AG04449 (cell line): ENCODE data around the gene CFAP61.

Source experiments
- CTCF ChIA-PET: fragments of 350-600 bp; formaldehyde crosslinking; extraction: SDS; loops from one replicate; lab custom pipeline; 2021; ENCODE audit warnings: antibody characterized with exemption; lab: Yijun Ruan, JAX
- POLR2A ChIA-PET: fragments of 400-600, 350-600 bp; formaldehyde crosslinking; extraction: SDS; loops from one replicate; lab custom pipeline; 2020; ENCODE audit warnings: antibody characterized with exemption, inconsistent platforms; lab: Yijun Ruan, JAX
- DNase-seq: peaks from one replicate; pipeline ENCODE4 v3.0.0-alpha.2; 2010; ENCODE audit warnings: low read depth, low spot score
- H3K4me3 ChIP-seq: 2 replicates; pipeline ENCODE4 v1.5.1; 2011; ENCODE audit warnings: low read depth, mild to moderate bottlenecking, control low read depth, low read length
- TF ChIP-seq, protein P1 (sequence below): IDR thresholded peaks from one replicate; pipeline ENCODE4 v1.5.1; 2011; ENCODE audit warnings: mild to moderate bottlenecking, moderate library complexity, low read length, control low read depth, inconsistent platforms; ENCODE audit not compliant: insufficient read depth; ENCODE audit errors: missing control alignments

Gene CFAP61

DNA sequence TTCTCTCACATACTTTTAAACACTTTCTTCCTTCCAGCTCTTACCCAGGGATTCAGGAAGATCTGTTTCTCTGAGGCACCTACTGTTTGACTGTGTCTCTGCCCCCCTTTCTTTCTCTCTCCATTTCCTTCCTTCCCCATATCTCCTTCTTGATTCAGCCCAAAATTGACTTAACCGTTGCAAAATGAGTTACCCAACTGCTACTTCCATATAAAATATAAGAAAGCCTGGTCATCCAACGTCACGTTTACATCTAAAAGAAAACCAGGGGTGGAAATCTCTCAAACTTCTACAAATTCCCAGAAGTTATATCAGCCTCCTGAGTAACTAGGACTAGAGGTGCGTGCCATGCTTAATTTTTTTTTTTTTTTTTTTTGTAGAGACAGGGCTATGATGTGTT, 220.4 kb downstream of the CFAP61 start:
- DNase-seq: no peak
- TF ChIP-seq, protein P1, sequence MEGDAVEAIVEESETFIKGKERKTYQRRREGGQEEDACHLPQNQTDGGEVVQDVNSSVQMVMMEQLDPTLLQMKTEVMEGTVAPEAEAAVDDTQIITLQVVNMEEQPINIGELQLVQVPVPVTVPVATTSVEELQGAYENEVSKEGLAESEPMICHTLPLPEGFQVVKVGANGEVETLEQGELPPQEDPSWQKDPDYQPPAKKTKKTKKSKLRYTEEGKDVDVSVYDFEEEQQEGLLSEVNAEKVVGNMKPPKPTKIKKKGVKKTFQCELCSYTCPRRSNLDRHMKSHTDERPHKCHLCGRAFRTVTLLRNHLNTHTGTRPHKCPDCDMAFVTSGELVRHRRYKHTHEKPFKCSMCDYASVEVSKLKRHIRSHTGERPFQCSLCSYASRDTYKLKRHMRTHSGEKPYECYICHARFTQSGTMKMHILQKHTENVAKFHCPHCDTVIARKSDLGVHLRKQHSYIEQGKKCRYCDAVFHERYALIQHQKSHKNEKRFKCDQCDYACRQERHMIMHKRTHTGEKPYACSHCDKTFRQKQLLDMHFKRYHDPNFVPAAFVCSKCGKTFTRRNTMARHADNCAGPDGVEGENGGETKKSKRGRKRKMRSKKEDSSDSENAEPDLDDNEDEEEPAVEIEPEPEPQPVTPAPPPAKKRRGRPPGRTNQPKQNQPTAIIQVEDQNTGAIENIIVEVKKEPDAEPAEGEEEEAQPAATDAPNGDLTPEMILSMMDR: no peak
- CTCF ChIA-PET: no interaction called here
- POLR2A ChIA-PET: no interaction called here
- no peak overlapping the region for H3K4me3 ChIP-seq

DNA sequence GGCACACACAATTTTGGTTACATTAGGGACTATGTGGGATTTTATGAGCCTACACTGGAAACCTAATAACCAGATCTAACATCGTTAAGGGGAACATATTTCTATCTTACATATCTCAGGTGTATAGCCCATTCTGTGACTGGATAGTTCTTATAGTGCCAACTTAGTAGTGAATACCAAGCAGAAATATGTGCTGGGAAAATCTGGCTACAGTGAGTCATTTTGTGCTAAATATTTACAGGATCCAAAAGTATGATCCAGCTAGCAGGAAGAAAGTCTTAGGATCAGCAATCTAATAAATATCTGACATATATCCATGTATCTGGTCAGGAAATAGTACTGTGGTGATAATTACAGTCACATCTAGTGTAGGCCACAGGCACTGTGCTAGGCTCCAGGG, 221.0 kb downstream of the CFAP61 start:
- POLR2A ChIA-PET: no interaction called here
- no peak for DNase-seq
- TF ChIP-seq, protein P1: no peak
- CTCF ChIA-PET: no interaction called here
- H3K4me3 ChIP-seq: no peak overlapping the region

DNA sequence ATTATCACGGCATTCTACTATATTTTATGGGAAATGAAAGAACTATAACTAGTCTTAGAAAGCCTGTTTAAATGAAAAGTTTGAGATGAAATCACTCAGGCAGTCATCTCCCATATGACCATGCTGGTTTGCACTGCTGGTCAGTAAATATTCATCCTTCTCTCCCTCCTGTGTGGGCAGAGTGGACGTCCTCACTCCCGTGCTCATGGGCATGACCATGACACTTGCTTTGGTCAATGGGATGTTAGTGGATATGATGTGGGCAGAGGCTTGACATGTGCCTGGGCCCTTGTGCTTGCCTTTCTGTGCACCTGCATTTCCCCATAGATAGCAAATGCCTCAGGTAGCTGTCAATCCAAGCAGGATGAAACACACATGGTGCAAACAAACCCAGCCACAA, 222.5 kb downstream of the CFAP61 start:
- H3K4me3 ChIP-seq: no peak overlapping the region
- CTCF ChIA-PET: no interaction called here
- TF ChIP-seq, protein P1: no peak
- POLR2A ChIA-PET: no interaction called here
- DNase-seq: no peak

DNA sequence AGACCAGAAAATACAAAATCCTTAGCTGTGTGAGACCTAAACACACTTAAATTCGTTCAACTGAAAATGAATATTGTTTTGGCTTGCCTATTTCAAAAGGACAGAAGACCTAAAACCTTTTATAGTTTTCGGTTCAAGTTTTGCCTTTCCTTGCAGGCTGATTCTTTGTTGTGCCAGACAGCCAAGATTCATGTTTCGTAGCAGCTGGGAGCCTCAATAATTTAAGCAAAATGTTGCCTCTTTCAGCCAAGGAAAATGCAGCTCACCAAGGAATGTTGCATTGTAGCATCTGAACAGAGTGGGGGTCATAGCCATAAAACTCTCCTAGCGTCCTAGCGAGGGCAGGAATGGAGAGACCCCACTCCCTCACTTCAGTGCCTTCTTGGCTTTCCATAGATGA, 223.3 kb downstream of the CFAP61 start:
- CTCF ChIA-PET: no interaction called here
- DNase-seq: no peak
- TF ChIP-seq, protein P1: no peak
- no peak overlapping the region for H3K4me3 ChIP-seq
- POLR2A ChIA-PET: no interaction called here

DNA sequence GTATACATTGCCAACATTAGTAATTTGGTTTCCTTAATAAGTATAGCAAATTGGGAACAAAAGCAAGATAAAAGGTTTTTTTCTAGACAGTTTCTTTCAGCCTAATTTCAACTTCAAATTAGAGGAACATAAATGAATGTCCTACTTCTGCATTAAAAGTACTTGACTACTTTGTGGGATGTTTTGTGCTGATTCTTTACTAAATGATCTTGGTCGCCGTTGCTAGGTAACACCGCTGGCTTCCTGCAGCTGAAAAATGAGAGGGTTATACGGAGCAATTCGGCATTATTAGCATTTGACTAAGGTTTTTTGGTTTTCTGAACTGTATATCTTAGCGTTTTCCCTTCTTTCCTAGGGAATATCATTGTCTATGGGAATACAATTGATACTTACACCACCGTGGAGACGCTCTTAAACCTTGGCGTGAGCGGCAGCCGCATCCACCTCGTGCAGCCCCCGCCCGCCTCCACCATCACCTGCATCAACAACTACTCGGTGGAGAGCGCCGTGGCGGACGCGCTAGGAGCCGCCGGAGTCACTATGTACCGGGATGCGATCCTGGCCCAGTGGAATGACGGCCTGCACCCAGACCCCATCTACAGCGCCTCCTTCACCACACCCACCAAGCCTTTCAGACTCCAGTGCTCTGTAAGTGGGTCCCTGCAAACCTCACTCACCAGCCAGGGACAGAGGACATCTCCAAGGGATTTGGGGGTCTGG, 224.6 kb downstream of the CFAP61 start:
- TF ChIP-seq, protein P1: no peak
- CTCF ChIA-PET: no interaction called here
- DNase-seq: no peak
- no peak overlapping the region for H3K4me3 ChIP-seq
- POLR2A ChIA-PET: no interaction called here

DNA sequence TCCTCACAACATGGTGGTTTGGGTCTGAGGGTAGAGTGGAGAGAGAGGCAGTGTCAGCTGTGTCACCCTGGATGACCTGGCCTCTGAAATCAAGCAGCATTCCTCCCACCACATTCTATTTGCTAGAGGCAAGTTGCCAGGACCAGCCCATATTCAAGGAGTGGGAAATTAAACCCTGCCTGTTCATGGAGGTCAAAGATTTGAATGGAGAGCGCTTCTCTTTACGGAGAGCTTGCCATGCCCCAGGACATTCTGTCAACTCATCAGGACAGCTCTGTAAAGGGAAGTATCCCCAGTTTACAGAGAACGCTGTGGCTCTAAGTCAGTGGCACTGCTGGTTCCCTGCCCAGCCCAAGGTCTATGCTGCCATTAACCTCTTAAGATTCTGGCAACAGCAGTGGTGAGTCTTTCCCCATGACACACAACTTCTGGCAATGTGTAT, 225.6 kb downstream of the CFAP61 start:
- ChIA-PET CTCF (no interaction called here), POLR2A (no interaction called here)
- TF ChIP-seq, protein P1: no peak
- no peak overlapping the region for H3K4me3 ChIP-seq
- no peak for DNase-seq
